Activated gamma-delta T cell treated with anti-CD3 and anti-CD28 coated beads, Interleukin-2, amount 50 U/mL, for 16 hours (primary cell): ENCODE results near the gene COL19A1.

ENCODE experiments used
- DNase-seq: peaks from one replicate; pipeline ENCODE4 v3.0.0-alpha.2; 2020; ENCODE audit warnings: low read depth

The COL19A1 gene

DNA sequence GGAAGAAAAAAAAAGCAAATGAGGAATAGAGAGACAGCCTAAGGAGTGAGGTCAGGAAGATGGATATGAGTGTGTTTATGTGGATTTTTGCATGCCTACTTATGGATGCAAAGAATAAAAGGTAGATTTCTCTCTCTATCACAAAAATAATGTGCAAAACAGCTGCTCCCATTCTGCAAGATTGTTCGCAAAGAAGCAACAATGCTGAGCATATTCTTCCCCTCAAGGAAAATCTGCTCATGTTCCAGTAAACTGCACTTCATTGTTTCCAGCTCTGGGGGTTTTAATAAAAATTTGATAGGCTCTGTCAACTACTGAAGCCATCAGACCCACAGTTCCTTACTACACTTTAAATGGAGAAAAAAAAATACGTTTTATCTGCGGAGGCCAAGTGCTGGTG is 259.2 kb downstream of the COL19A1 start:
- no peak for DNase-seq

GRCh38 chr6:70129341-70129740 is 263.0 kb downstream of the COL19A1 start:
- no peak for DNase-seq

- no peak for DNase-seq
Observed at GRCh38 chr6:70130865-70131264, 264.5 kb downstream of the COL19A1 start.

- no peak for DNase-seq
Observed at GRCh38 chr6:70131528-70131927, 265.2 kb downstream of the COL19A1 start.

DNA sequence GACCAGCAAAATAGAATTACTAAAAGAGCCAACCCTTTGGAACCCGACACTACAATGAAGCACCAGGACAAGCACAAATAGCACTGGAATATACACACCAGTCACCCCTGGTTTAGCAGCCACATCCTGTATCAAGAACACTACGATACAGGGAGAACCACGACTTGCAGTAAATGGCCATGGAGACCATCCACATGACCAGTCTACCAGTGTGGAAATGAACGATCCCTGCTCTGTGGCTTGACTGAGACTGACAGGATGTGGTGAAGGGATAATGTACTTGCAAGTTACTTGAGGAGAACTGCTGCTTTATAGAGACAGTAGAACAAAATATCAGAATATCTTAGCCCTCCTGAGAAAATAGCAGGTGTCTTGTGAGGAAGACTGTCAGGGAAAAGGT is 266.9 kb downstream of the COL19A1 start:
- DNase-seq, result no peak

GRCh38 chr6:70134542-70134941 is 268.2 kb downstream of the COL19A1 start:
- no peak for DNase-seq

- DNase-seq, result no peak
Observed at GRCh38 chr6:70135219-70136160, 269.1 kb downstream of the COL19A1 start.

DNA sequence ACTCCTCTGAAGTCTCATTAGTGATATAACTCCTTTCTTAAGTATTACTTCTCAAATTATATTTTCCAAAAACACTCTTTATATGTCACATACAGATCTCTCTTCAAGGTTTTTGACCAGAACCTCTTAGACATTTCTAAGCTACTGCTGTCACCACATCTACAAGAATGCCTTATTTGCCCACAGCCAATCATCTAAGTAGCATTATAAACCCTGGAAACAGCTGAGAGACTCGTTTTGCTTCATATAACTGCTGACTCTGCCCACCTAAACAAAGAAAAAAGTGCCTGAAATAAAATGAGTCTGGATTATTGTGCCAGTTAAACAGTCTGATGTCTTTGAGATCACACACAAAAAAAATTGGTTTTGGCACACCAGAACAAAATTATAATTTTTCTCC is 270.6 kb downstream of the COL19A1 start:
- DNase-seq, result no peak

- DNase-seq, result no peak
Observed at GRCh38 chr6:70140496-70140895, 274.1 kb downstream of the COL19A1 start.

DNA sequence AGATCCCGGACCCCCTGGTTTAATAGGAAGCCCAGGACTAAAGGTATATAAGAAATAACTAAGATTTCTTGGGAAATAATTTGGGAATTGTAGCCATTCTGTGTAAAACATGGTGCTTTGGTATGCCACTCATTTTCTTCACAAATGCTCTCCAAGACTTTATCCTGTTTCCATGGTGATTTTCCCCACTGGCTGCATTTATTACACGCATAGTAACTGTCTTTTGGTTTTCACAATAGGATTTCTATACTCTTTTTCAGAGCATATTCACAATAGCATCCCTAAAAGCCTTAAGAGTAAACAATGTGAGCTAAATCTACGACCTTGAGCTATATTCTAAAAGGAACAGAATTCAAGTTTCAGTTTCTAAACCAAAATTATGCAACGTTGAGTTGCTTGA is 275.7 kb downstream of the COL19A1 start:
- no peak for DNase-seq

DNA sequence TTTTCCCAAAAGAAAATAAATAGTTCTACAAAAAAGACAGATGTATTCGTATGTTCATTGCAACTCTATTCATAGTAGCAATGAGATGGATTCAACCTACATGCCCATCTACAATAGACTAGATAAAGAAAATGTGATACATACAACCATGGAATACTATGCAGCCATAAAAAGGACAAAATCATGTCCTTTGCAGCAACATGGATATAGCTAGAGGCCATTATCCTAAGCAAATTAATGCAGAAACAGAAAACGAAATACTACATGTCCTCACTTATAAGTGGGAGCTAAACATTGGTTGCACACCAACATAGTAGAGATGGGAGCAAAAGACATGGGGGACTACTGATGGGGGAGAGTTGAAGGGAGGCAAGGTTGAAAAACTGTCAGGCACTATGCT is 278.8 kb downstream of the COL19A1 start:
- no peak for DNase-seq

DNA sequence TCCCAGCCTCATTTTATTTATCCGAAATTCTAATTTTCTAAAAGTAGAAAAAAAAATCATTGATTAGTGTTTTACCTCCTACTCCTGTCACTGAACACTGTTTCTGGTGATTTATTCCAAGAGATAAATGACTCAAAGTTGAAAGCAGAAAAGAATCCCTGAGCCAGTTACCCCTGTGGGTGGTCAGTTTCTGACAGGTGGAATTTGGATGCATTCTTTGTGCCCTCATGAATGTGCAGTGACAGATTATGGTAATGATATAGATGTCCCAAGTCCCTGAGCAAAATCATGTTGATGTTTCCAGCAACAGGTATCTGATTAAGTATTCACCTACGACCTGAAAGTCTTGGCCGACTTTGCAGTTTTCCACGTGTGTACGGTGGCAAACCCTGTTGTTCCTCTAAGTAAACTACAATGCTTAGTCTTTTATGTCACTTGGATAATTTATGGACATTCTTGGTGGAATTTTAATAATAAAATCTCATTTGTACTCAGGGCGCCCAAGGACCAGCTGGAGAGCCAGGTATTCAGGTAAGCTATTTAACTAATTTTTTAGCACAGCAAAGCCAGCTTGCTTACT is 282.9 kb downstream of the COL19A1 start:
- DNase-seq, result no peak

GRCh38 chr6:70150521-70150920 is 284.2 kb downstream of the COL19A1 start:
- no peak for DNase-seq

GRCh38 chr6:70151616-70152015 is 285.3 kb downstream of the COL19A1 start:
- DNase-seq, result no peak

DNA sequence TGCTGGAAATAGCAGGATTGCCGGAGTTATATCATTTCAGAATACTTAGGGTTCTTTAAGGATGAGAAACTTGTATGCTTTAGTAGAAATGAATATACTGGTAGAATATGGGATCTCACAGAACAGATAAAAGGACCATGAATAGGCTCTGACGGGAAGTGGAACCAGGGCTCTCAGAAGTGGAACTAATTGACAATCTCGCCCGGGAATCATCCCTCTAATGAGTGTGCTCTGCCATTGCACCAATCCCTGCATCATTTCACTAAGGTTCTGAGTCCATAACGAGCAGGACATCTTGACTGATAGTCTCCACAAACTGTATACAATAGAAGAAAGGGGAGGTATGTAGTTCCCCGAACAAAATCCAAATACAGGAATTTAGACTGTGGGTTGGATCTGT is 286.4 kb downstream of the COL19A1 start:
- no peak for DNase-seq

- no peak for DNase-seq
Observed at GRCh38 chr6:70157086-70157485, 290.7 kb downstream of the COL19A1 start.

GRCh38 chr6:70160276-70160675 is 293.9 kb downstream of the COL19A1 start:
- DNase-seq, result no peak

GRCh38 chr6:70162972-70163371 is 296.6 kb downstream of the COL19A1 start:
- DNase-seq, result no peak

- DNase-seq, result no peak
Observed at GRCh38 chr6:70163795-70164194, 297.4 kb downstream of the COL19A1 start.

GRCh38 chr6:70164556-70164955 is 298.2 kb downstream of the COL19A1 start:
- no peak for DNase-seq

DNA sequence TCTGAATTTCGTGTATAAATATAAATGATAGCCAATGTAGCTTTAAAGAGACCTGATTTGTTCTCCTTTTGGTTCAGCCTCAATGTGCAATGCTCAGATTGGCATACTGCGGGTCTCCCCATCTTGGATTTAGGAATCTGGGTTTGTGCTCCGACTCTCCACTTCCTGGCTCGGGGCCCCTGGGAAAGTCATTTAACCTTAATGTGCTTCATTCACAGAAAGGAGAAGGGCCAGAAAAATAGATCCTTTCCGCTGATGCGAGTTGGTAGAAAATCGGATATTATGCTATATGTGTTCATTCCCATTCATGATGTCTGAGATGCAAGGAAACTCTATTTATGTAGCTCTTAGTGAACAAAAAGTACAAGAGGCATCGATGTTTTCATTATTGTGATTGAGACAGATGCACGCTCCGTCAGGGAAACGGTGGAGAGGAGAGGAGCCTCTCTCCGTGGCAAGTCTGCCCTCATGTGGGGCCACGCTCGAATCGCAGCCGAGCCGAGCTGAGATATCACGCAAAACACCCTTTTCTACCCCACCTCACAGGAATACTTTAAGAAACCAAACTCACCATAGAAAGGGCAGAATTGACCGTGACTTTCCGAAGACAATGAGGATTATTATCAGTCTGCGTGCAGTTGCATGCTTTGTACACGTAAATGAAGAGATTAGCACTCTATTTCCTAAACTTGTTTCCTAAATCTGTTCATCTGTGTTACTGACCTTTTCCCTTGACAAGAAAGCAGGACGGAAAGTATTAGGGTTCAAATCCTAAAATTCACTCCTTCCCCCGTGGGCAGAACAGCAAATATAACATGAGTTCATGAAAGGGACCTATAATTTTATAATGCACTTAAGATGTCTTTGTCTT is 300.0 kb downstream of the COL19A1 start:
- no peak for DNase-seq

- no peak for DNase-seq
Observed at GRCh38 chr6:70168681-70169377, 302.5 kb downstream of the COL19A1 start.
